ENCODE measurements around the gene ITGAE.

GRCh38 chr17:3804503-3804931 is 3.5 kb upstream of the ITGAE start:
- no peak for TF ChIP-seq CTCF (IDR thresholded peaks at IDR 0.05 in 2 of 3, conservative IDR thresholded peaks at IDR 0.05 in 1 of 3; ENCODE audit: control insufficient read depth in 2 of 3, extremely low read depth in 1 of 3, insufficient read depth in 1 of 3, low read depth in 3 of 3, low read length in 3 of 3)
- TF ChIP-seq RAD51 (IDR thresholded peaks at IDR 0.05), result no peak
- TF ChIP-seq RELA (IDR thresholded peaks at IDR 0.05; ENCODE audit: borderline replicate concordance, partially characterized antibody), result no peak
- TF ChIP-seq ATF2 (IDR thresholded peaks at IDR 0.05; ENCODE audit: low read length), result no peak; the same call in 1 of the 2 replicates
- TF ChIP-seq EGR1 (IDR thresholded peaks at IDR 0.05; ENCODE audit: borderline replicate concordance in 1 of 2, low read depth in 2 of 2, low read length in 2 of 2), result no peak
- no peak for TF ChIP-seq POLR2AphosphoS2 (IDR thresholded peaks at IDR 0.05; ENCODE audit: low read depth, low read length)
- TF ChIP-seq CREM (IDR thresholded peaks at IDR 0.05; ENCODE audit: low read depth), result peak; percentile 57; the same call in 1 of the 2 replicates
- no peak for TF ChIP-seq DPF2 (IDR thresholded peaks at IDR 0.05)
- TF ChIP-seq ZZZ3 (IDR thresholded peaks at IDR 0.05; ENCODE audit: control insufficient read depth, insufficient read length, low read depth), result no peak
- no peak for TF ChIP-seq MAX (IDR thresholded peaks at IDR 0.05; ENCODE audit: low read depth, low read length)
- TF ChIP-seq EP300 (IDR thresholded peaks at IDR 0.05; ENCODE audit: borderline replicate concordance in 1 of 2, control insufficient read depth in 1 of 2, low read depth in 2 of 2, low read length in 2 of 2), result no peak

All from GM12878 (cell line).